SU-DHL-6 (cell line): Measurements from ENCODE around the gene MAN2A1.

Experiments used
- H2AFZ ChIP-seq: fragments of 200-600 bp; sonication (generic); 2 replicates; pipeline ENCODE4 v1.6.1; 2014; ENCODE audit warnings: low read depth, mild to moderate bottlenecking, moderate library complexity, mixed read lengths, antibody characterized with exemption, low read length; ENCODE audit not compliant: severe bottlenecking
- H3F3A ChIP-seq: fragments of 200-600 bp; shearing (Covaris generic); 2 replicates; pipeline ENCODE4 v1.6.0; 2016; ENCODE audit warnings: antibody characterized with exemption, mild to moderate bottlenecking; ENCODE audit not compliant: insufficient read depth
- H3K27ac ChIP-seq: fragments of 200-600 bp; sonication (generic); 2 replicates; pipeline ENCODE4 v1.5.1; 2016; ENCODE audit warnings: low read depth, mild to moderate bottlenecking, low read length, moderate library complexity, mixed read lengths
- H3K27me3 ChIP-seq: fragments of 200-600 bp; sonication (generic), shearing (Covaris generic); 2 replicates; pipeline ENCODE4 v1.6.0; 2014; ENCODE audit warnings: mild to moderate bottlenecking, low read length
- H3K36me3 ChIP-seq: fragments of 200-600 bp; sonication (generic); 2 replicates; pipeline ENCODE4 v1.6.1; 2014; ENCODE audit warnings: mild to moderate bottlenecking, low read length, mixed read lengths
- H3K4me2 ChIP-seq: fragments of 300-600, 200-600 bp; shearing (Covaris generic), sonication (generic); 2 replicates; pipeline ENCODE4 v1.6.0; 2014; ENCODE audit warnings: low read length, low read depth, mild to moderate bottlenecking; ENCODE audit not compliant: poor library complexity, severe bottlenecking
- H3K4me3 ChIP-seq: fragments of 200-600 bp; sonication (generic); 2 replicates; pipeline ENCODE4 v1.5.1; 2014; ENCODE audit warnings: antibody characterized with exemption, low read length, mild to moderate bottlenecking, mixed read lengths; ENCODE audit not compliant: insufficient read depth, poor library complexity, severe bottlenecking
- H3K79me2 ChIP-seq: fragments of 200-600 bp; sonication (generic); 2 replicates; pipeline ENCODE4 v1.6.1; 2014; ENCODE audit warnings: mild to moderate bottlenecking, low read length, moderate library complexity; ENCODE audit not compliant: insufficient read depth
- H3K9ac ChIP-seq: fragments of 200-600 bp; sonication (generic); 2 replicates; pipeline ENCODE4 v1.7.0; 2014; ENCODE audit warnings: mild to moderate bottlenecking, low read length
- H3K9me2 ChIP-seq: fragments of 200-600 bp; sonication (generic); replicated peaks from 2 replicates; pipeline ENCODE4 v1.6.1; 2014; ENCODE audit warnings: low read length; ENCODE audit not compliant: insufficient read depth
- H3K9me3 ChIP-seq: fragments of 200-600 bp; sonication (generic); 2 replicates; pipeline ENCODE4 v1.6.1; 2014; ENCODE audit warnings: low read length, mixed read lengths; ENCODE audit not compliant: insufficient read depth
- H4K20me1 ChIP-seq: fragments of 200-600 bp; sonication (generic); 2 replicates; pipeline ENCODE4 v1.6.1; 2014; ENCODE audit warnings: low read depth, mild to moderate bottlenecking, antibody characterized with exemption, low read length, moderate library complexity, mixed read lengths
- CTCF ChIP-seq: fragments of 200-600 bp; sonication (generic); IDR thresholded peaks from one replicate; pipeline ENCODE4 v1.5.1; 2017; ENCODE audit warnings: antibody characterized with exemption, mild to moderate bottlenecking, low read length, moderate library complexity; ENCODE audit not compliant: insufficient read depth, poor library complexity, severe bottlenecking
- EZH2phosphoT487 ChIP-seq: fragments of 200-600 bp; sonication (generic), shearing (Covaris generic); conservative IDR thresholded peaks from 2 replicates; pipeline ENCODE4 v1.6.1; 2018; ENCODE audit warnings: mild to moderate bottlenecking, antibody characterized with exemption, low read length, moderate library complexity, mixed read lengths

MAN2A1 gene

GRCh38 chr5:109878887-109879286, 189.2 kb downstream of the MAN2A1 start:
- Histone ChIP-seq H3K27me3 (no peaks in the 10 kb centered on the region), H3K9ac (no peak overlapping the region), H3K27ac (no peak overlapping the region), H3K9me3 (no peaks in the 10 kb centered on the region), H3K36me3 (no peaks in the 10 kb centered on the region), H3K4me2 (no peak overlapping the region), H4K20me1 (no peaks in the 10 kb centered on the region), H3K79me2 (no peaks in the 10 kb centered on the region), H3F3A (no peaks in the 10 kb centered on the region), H3K4me3 (no peak overlapping the region), H3K9me2 (no peaks in the 10 kb centered on the region), H2AFZ (no peak overlapping the region)
- no peak for TF ChIP-seq CTCF
- no peak for TF ChIP-seq EZH2phosphoT487

GRCh38 chr5:109880907-109881685, 191.4 kb downstream of the MAN2A1 start:
- no peaks in the 10 kb centered on the region for H3F3A ChIP-seq
- no peak overlapping the region for H3K4me3 ChIP-seq
- no peak overlapping the region for H3K27ac ChIP-seq
- TF ChIP-seq CTCF (no peak), EZH2phosphoT487 (no peak)
- no peak overlapping the region for H3K4me2 ChIP-seq
- no peak overlapping the region for H3K9ac ChIP-seq
- H2AFZ ChIP-seq = no peak overlapping the region
- H3K36me3 ChIP-seq = no peaks in the 10 kb centered on the region
- no peaks in the 10 kb centered on the region for H3K9me2 ChIP-seq
- H4K20me1 ChIP-seq = no peaks in the 10 kb centered on the region
- H3K27me3 ChIP-seq = no peaks in the 10 kb centered on the region
- H3K79me2 ChIP-seq = no peaks in the 10 kb centered on the region
- H3K9me3 ChIP-seq = no peaks in the 10 kb centered on the region

GRCh38 chr5:109882546-109882945, 192.8 kb downstream of the MAN2A1 start:
- no peak overlapping the region for H3K4me3 ChIP-seq
- no peaks in the 10 kb centered on the region for H3K27me3 ChIP-seq
- no peaks in the 10 kb centered on the region for H3K79me2 ChIP-seq
- no peak overlapping the region for H3K4me2 ChIP-seq
- no peak overlapping the region for H3K9ac ChIP-seq
- no peak overlapping the region for H2AFZ ChIP-seq
- no peak overlapping the region for H3K27ac ChIP-seq
- H3K9me2 ChIP-seq = no peaks in the 10 kb centered on the region
- H4K20me1 ChIP-seq = no peaks in the 10 kb centered on the region
- no peaks in the 10 kb centered on the region for H3K36me3 ChIP-seq
- no peaks in the 10 kb centered on the region for H3K9me3 ChIP-seq
- H3F3A ChIP-seq = no peaks in the 10 kb centered on the region
- TF ChIP-seq EZH2phosphoT487 = no peak
- no peak for TF ChIP-seq CTCF
